IPS-20b (cell line): ENCODE data around the gene SUGCT.
"Not testable (repeated sequence)": the region's sequence is repeated elsewhere in the genome, so short reads cannot be mapped to it uniquely, and the experiment has no call there.

Experiments used
- H3K27ac ChIP-seq: one replicate; pipeline ENCODE4 v1.5.1; 2013; ENCODE audit warnings: low read length
- H3K27me3 ChIP-seq: 2 replicates; pipeline ENCODE4 v1.6.1; 2013; ENCODE audit warnings: mild to moderate bottlenecking, low read length, inconsistent platforms; ENCODE audit not compliant: insufficient read depth
- H3K36me3 ChIP-seq: 2 replicates; pipeline ENCODE4 v1.6.1; 2013; ENCODE audit warnings: low read depth, mild to moderate bottlenecking, inconsistent platforms, low read length, moderate library complexity; ENCODE audit not compliant: insufficient read depth
- H3K4me1 ChIP-seq: 2 replicates; pipeline ENCODE4 v1.6.1; 2013; ENCODE audit warnings: mild to moderate bottlenecking, control low read depth, inconsistent platforms, low read length, moderate library complexity; ENCODE audit not compliant: insufficient read depth
- H3K4me3 ChIP-seq: 2 replicates; pipeline ENCODE4 v1.5.1; 2013; ENCODE audit warnings: mild to moderate bottlenecking, low read length, inconsistent platforms
- H3K9ac ChIP-seq: 2 replicates; pipeline ENCODE4 v1.6.1; 2013; ENCODE audit warnings: low read depth, mild to moderate bottlenecking, inconsistent platforms, low read length, moderate library complexity
- H3K9me3 ChIP-seq: 2 replicates; pipeline ENCODE4 v1.6.1; 2013; ENCODE audit warnings: mild to moderate bottlenecking, low read depth, low read length, inconsistent platforms; ENCODE audit not compliant: insufficient read depth

SUGCT gene

DNA sequence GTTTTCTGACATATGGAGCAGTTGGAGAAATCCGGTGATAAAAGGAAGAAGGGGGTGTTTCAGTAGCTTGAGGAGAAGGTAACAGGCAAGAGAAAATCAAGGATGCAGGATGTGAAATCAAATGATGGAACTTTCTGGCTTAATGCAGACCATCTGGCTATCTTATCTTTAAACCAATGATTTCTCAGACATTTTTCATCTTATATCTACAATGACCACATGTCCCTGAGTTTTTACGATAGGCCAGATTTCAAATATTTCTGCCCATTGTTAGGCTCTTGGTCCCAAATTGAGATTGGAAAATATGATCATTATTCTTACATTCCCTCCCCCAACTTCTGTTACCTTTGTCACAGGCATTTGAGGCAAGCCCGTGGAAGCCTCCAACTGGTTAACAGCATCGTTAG is 486.8 kb downstream of the SUGCT start:
- Histone ChIP-seq H3K9ac (no peak overlapping the region), H3K4me3 (no peak overlapping the region), H3K9me3 (no peaks in the 10 kb centered on the region), H3K4me1 (no peaks in the 10 kb centered on the region), H3K27ac (no peak overlapping the region), H3K27me3 (no peaks in the 10 kb centered on the region), H3K36me3 (no peaks in the 10 kb centered on the region)

DNA sequence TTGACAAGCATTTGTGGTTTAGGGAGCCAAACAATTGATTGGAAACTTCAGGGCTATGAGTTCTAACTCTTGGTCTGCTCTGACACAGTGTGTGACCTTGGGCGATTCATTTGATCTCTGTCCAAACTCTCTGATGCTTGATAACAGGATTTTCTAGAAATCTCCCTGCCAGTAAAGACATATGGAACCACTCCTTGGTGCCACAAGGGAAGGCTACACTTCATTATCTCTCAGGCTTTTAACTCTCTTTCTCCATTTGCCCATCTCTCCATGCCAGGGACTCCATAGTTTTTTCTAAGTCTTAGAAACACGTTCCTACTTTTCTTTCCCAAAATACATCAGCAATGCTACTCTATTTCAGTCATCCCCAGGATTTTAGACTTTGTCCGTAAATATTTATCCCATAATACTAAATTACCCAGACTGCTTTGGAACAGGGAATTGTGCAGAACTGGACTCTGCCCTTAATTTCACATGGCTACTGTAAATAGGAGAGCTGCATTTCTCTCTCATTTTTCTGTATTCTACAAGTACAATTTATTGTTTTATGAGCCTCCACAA is 488.2 kb downstream of the SUGCT start:
- H3K9ac ChIP-seq: no peak overlapping the region
- H3K27ac ChIP-seq: no peak overlapping the region
- H3K9me3 ChIP-seq: no peaks in the 10 kb centered on the region
- H3K36me3 ChIP-seq: no peaks in the 10 kb centered on the region
- H3K27me3 ChIP-seq: no peaks in the 10 kb centered on the region
- H3K4me1 ChIP-seq: no peaks in the 10 kb centered on the region
- no peak overlapping the region for H3K4me3 ChIP-seq

DNA sequence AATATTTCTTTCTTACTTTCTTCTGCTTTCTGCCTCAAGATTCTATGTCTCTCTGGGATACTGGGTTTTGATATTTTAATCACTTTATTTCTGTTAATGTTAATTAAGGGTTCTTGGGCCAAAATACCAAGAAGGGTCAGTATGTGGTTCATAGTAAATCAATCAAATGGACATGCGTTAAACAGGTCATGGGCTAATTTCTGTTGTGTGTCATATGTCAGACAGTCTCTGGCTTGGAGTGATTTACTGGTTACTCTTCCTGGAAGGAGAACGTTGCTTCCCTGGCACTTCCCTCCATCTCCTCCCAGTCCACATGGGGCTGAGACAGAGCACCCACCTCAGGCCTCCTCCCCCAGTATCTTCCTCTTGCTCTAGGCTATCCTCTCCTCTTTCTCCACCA is 489.1 kb downstream of the SUGCT start:
- Histone ChIP-seq H3K9me3 (no peaks in the 10 kb centered on the region), H3K27me3 (no peaks in the 10 kb centered on the region), H3K4me1 (no peaks in the 10 kb centered on the region), H3K9ac (no peak overlapping the region), H3K36me3 (no peaks in the 10 kb centered on the region), H3K27ac (no peak overlapping the region), H3K4me3 (no peak overlapping the region)

GRCh38 chr7:40627361-40627760 is 492.6 kb downstream of the SUGCT start:
- not testable (repeated sequence) for H3K9me3 ChIP-seq, H3K4me1 ChIP-seq, H3K36me3 ChIP-seq, H3K9ac ChIP-seq, H3K27ac ChIP-seq, H3K27me3 ChIP-seq, H3K4me3 ChIP-seq

DNA sequence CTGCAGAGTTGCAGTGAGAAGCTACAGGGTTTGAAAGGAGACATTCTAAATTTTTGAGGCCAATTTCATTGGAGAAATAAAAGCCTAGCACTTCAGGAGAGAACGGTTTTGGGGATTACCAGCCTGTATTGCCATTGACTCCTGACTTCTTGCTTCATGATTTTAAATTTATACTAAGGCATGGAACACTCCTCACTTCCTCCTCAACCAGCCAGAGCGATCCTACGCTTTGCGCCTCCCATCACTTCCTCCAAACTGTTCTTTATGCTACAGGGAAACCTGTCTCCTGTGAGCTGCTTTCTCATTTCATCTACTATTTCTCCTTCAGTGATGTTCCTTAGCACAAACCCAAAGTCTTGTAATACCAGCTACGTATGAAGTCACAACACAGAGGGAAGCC is 495.1 kb downstream of the SUGCT start:
- Histone ChIP-seq H3K36me3 (no peaks in the 10 kb centered on the region), H3K9me3 (no peaks in the 10 kb centered on the region), H3K4me1 (no peaks in the 10 kb centered on the region), H3K4me3 (no peak overlapping the region), H3K9ac (no peak overlapping the region), H3K27me3 (no peaks in the 10 kb centered on the region), H3K27ac (no peak overlapping the region)

- Histone ChIP-seq H3K36me3 (no peaks in the 10 kb centered on the region), H3K9ac (no peak overlapping the region), H3K4me3 (no peak overlapping the region), H3K9me3 (no peaks in the 10 kb centered on the region), H3K27ac (no peak overlapping the region), H3K27me3 (no peaks in the 10 kb centered on the region), H3K4me1 (no peaks in the 10 kb centered on the region)
These were observed 499.3 kb downstream of the SUGCT start for GRCh38 chr7:40634118-40634517.

GRCh38 chr7:40638545-40639320 is 503.9 kb downstream of the SUGCT start:
- Histone ChIP-seq H3K36me3 (no peaks in the 10 kb centered on the region), H3K4me1 (no peaks in the 10 kb centered on the region), H3K27ac (no peak overlapping the region), H3K27me3 (no peaks in the 10 kb centered on the region), H3K9me3 (no peaks in the 10 kb centered on the region), H3K4me3 (no peak overlapping the region), H3K9ac (no peak overlapping the region)

DNA sequence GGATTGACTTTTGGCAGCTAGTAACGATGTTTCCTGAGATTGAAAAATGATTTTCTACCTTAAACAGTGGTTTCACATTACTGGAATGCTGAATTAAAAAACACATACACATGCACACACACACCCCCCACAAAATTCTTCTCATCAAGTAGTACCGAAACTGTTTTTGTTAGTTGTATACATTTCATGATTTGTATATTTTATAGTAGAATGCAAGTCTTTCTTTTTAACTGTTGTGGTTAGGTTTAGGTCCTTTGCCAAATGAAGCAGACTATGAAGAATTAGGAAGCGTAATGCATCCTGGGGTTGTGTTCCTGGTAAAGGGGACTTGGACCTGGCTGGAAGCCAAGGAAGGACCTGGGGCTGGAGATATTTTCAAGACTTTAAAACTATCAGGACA is 505.8 kb downstream of the SUGCT start:
- Histone ChIP-seq H3K4me3 (no peak overlapping the region), H3K9ac (no peak overlapping the region), H3K36me3 (no peaks in the 10 kb centered on the region), H3K4me1 (no peaks in the 10 kb centered on the region), H3K27me3 (no peaks in the 10 kb centered on the region), H3K27ac (no peak overlapping the region), H3K9me3 (no peaks in the 10 kb centered on the region)

DNA sequence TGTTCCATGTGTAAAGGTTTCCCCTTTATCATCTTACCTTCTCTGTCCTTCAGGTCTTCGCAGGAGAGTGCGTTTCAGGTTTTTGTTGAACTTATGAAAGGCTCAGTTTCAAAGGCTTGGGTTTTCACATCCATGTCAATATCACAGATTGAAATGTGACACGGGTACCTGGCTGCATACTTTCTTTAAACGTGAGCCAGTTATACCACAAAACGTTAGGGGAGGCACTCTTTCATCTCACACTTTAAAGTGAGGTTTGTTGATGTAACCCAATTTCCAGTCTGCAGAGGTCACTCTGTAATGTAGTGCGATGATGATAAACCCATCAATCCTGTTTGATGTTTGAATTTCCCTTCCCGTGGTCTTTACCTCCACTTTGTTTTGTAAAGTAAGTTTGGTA is 506.9 kb downstream of the SUGCT start:
- Histone ChIP-seq H3K36me3 (no peaks in the 10 kb centered on the region), H3K9ac (no peak overlapping the region), H3K27ac (no peak overlapping the region), H3K4me1 (no peaks in the 10 kb centered on the region), H3K9me3 (no peaks in the 10 kb centered on the region), H3K27me3 (no peaks in the 10 kb centered on the region), H3K4me3 (no peak overlapping the region)

- no peak overlapping the region for H3K9ac ChIP-seq
- no peaks in the 10 kb centered on the region for H3K36me3 ChIP-seq
- H3K4me1 ChIP-seq: no peaks in the 10 kb centered on the region
- H3K4me3 ChIP-seq: no peak overlapping the region
- no peaks in the 10 kb centered on the region for H3K27me3 ChIP-seq
- no peaks in the 10 kb centered on the region for H3K9me3 ChIP-seq
- H3K27ac ChIP-seq: no peak overlapping the region
These were observed 508.9 kb downstream of the SUGCT start for GRCh38 chr7:40643664-40644063.

- no peaks in the 10 kb centered on the region for H3K4me1 ChIP-seq
- no peak overlapping the region for H3K27ac ChIP-seq
- no peak overlapping the region for H3K4me3 ChIP-seq
- H3K27me3 ChIP-seq: no peaks in the 10 kb centered on the region
- H3K9ac ChIP-seq: no peak overlapping the region
- no peaks in the 10 kb centered on the region for H3K9me3 ChIP-seq
- H3K36me3 ChIP-seq: no peaks in the 10 kb centered on the region
These were observed 509.8 kb downstream of the SUGCT start for GRCh38 chr7:40644454-40645188.

- no peaks in the 10 kb centered on the region for H3K27me3 ChIP-seq
- H3K9ac ChIP-seq: no peak overlapping the region
- H3K4me3 ChIP-seq: no peak overlapping the region
- H3K36me3 ChIP-seq: no peaks in the 10 kb centered on the region
- H3K9me3 ChIP-seq: no peaks in the 10 kb centered on the region
- H3K4me1 ChIP-seq: no peaks in the 10 kb centered on the region
- no peak overlapping the region for H3K27ac ChIP-seq
These were observed 510.4 kb downstream of the SUGCT start for GRCh38 chr7:40645197-40645596.
